ENCODE results near the gene TMEM250.

The TMEM250 gene

DNA sequence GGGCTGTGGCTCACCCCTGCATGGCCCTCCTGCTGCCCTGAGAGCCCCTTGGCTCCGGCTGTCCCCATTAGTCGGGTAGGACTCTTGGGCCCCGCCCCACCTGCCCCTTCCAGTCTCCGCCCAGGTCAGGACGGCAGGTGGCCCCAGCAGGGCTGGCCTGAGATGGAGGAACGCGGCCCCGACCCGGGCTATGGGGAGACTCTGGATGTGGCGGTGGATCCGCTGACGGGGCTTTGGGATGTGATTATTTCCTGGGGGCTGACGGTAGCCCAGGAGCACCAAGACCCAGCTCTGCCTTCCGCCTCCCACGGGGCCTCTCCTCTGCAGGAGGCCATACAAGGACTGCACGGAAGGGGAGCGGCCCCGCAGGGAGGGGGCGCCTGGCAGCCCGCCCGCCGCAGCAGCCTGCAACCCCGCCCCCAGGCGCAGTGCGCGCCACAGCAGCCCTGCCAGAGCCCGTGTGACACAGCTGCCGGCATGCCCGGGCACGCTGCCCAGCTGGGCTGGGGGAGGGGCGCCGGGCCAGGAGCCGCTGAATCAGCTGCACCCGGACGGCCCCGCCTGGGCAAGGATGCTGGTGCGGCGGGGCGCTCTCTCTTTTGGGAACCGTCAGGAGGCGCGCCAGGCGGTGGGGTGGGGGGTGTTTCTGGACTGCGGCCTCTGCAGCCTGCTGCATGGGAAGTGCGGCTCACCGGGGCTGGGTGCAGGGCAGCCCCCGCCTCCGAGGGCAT is 9.2 kb downstream of the TMEM250 start:
- TF ChIP-seq CTCF (IDR thresholded peaks at IDR 0.05) = no peak
- TF ChIP-seq ZFX (IDR thresholded peaks at IDR 0.05; ENCODE audit: borderline replicate concordance) = no peak
- H3K27ac ChIP-seq = peak overlapping the region; percentile 61

GRCh38 chr9:136108648-136109266 is 9.9 kb downstream of the TMEM250 start:
- peak overlapping the region; percentile 61 for H3K27ac ChIP-seq
- no peak for TF ChIP-seq ZFX (IDR thresholded peaks at IDR 0.05; ENCODE audit: borderline replicate concordance)
- no peak for TF ChIP-seq CTCF (IDR thresholded peaks at IDR 0.05)

DNA sequence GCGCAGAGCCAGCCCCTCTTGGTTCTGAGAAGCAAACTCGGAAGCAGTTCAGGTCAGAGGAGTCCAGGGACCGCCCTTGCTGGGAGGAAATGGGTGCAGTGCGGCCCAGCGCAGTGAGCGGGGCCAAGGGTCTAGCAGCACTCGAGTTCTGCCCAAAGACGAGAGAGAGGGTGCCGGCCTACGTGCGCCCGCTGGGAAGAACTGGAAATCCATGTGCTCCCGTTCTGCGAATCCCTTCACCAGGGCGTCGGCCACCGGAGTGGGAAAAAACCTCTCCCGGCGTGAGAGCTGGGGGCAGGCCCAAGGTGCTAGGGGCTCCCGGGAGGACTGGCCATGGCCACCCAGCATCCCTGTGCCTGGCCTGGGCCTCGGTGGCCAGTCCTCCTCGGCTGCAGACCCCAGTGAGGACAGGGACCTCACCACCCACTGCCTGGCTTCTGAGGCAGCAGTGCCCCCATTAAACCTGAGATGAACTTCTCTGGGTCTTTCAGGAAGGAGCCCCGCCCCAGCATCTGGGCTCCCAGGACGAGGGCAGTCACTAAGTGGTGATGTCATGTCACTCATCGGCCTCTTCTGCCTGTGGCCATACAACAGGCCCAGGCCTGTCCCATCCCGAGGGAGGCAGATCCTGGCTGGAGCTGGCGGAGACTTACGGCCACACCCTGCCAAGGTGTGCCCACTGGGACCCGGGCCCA is 10.6 kb downstream of the TMEM250 start:
- no peak for TF ChIP-seq CTCF (IDR thresholded peaks at IDR 0.05)
- TF ChIP-seq ZFX (IDR thresholded peaks at IDR 0.05; ENCODE audit: borderline replicate concordance) = no peak
- H3K27ac ChIP-seq = peak overlapping the region; percentile 61; the same call in 1 of the 2 replicates

DNA sequence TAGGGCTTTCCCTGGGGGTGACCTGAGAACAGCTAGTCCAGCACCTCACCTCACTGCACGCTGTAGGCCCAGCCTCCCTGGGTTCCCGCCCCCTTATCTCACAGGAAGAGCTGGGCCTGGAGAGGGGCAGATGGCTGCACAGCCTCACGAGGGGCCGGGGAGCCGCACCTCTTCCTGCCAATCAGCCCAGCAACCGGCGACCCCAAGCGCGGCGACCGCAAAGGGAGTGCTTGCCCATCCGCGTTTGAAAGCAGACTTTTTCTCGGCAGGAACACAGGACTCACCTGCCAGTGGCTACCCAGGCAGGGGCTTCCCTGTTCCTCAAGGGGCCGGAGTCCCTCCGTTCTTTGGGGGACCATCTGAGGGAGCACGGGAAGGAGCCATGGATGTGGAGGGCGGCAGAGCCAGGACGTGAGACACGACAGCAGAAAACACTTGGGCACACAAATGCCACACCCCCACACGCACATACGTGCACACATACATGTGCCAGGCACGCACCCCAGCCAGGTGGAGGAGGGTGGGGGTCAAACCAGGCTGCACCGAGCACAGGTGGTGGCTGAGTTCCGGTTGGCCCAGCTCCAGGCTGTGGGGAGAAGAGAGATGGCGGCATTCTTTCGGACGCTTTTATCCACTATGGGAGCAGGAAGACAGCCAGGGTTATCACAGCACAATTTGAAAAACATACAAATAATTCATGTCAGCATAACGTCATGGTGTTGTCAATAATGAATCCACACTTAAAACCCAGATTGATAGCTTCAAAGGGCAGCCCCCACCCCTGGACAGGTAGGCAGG is 11.3 kb downstream of the TMEM250 start:
- no peak overlapping the region for H3K27ac ChIP-seq
- TF ChIP-seq CTCF (IDR thresholded peaks at IDR 0.05) = no peak
- TF ChIP-seq ZFX (IDR thresholded peaks at IDR 0.05; ENCODE audit: borderline replicate concordance) = no peak

DNA sequence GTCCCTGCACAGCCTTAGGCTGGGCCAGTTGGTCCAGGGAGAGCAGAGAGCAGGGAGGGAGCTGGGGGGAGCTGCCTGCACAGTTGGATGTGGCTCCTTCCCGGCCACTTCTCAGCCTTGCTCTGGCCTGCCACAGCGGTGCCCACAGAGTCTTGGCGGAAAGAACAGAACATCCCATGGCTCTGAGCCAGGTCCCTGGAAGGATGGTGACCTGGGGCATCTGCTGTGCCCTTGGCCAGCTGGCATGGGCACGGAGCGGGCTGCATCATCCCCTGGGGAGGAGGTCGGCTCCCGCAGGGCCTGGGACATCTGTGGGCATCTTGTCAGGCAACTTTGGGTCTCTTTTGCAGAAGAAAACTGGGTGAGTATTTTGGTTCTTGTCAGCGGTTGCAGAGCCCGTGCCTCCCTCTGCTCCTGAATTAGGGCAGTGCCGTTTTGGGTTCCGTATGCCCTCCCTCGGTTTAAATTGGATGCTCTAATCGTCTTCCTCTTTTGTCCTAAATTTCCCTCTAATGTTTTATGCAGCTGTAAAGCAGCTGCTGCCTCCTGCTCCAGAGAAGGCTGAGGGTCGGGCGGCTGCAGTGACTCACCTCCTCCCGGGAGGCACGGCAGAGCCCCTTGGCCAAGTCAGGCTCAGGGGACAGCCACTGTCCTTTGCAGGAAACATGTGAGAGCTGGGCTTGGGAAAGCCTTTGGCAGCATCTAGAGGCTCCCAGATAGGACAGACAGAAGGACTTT is 13.1 kb downstream of the TMEM250 start:
- TF ChIP-seq ZFX (IDR thresholded peaks at IDR 0.05; ENCODE audit: borderline replicate concordance) (no peak), CTCF (IDR thresholded peaks at IDR 0.05) (no peak)
- H3K27ac ChIP-seq = no peak overlapping the region

GRCh38 chr9:136104916-136105315 is 13.8 kb downstream of the TMEM250 start:
- TF ChIP-seq ZFX (IDR thresholded peaks at IDR 0.05; ENCODE audit: borderline replicate concordance) (no peak), CTCF (IDR thresholded peaks at IDR 0.05) (no peak)
- H3K27ac ChIP-seq = no peak overlapping the region

Measured in 22Rv1 (cell line).